OCI-LY1 (cell line): ENCODE data around the gene CCDC110.

Experiments
- EZH2 ChIP-seq: fragments of 200-600 bp; sonication (generic), shearing (Covaris generic); IDR thresholded peaks from 2 replicates; pipeline ENCODE4 v1.8.0; 2017; ENCODE audit warnings: borderline replicate concordance, mixed run types, mild to moderate bottlenecking, antibody characterized with exemption, low read length, moderate library complexity, mixed read lengths
- TF ChIP-seq, protein P1 (sequence below): fragments of 200-600 bp; sonication (generic), shearing (Covaris generic); IDR thresholded peaks from 2 replicates; pipeline ENCODE4 v1.5.1; 2017; ENCODE audit warnings: mild to moderate bottlenecking, antibody characterized with exemption, low read length, moderate library complexity, mixed read lengths

- no peak for TF ChIP-seq EZH2
- TF ChIP-seq, protein P1, sequence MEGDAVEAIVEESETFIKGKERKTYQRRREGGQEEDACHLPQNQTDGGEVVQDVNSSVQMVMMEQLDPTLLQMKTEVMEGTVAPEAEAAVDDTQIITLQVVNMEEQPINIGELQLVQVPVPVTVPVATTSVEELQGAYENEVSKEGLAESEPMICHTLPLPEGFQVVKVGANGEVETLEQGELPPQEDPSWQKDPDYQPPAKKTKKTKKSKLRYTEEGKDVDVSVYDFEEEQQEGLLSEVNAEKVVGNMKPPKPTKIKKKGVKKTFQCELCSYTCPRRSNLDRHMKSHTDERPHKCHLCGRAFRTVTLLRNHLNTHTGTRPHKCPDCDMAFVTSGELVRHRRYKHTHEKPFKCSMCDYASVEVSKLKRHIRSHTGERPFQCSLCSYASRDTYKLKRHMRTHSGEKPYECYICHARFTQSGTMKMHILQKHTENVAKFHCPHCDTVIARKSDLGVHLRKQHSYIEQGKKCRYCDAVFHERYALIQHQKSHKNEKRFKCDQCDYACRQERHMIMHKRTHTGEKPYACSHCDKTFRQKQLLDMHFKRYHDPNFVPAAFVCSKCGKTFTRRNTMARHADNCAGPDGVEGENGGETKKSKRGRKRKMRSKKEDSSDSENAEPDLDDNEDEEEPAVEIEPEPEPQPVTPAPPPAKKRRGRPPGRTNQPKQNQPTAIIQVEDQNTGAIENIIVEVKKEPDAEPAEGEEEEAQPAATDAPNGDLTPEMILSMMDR = no peak
These were observed 8.0 kb upstream of the CCDC110 start for GRCh38 chr4:185479507-185479971.
